Brain microvascular endothelial cell (primary cell): ENCODE data around the gene ATP1A4.
A peak's percentile ranks its signal among the peaks of the same experiment; 100 is the strongest.
"Not testable (repeated sequence)": the region's sequence is repeated elsewhere in the genome, so short reads cannot be mapped to it uniquely, and the experiment has no call there.

Source experiments
- DNase-seq: peaks from one replicate; pipeline ENCODE4 v3.0.0-alpha.2; 2020
- H3K27ac ChIP-seq: fragments of 250-450 bp; sonication (Bioruptor Pico); 2 replicates; pipeline ENCODE4 v1.5.1; 2020; ENCODE audit warnings: mild to moderate bottlenecking, moderate library complexity
- H3K27me3 ChIP-seq: fragments of 250-450 bp; sonication (Bioruptor Pico); replicated peaks from 2 replicates; pipeline ENCODE4 v1.5.1; 2020; ENCODE audit warnings: mild to moderate bottlenecking
- H3K36me3 ChIP-seq: fragments of 250-450 bp; sonication (Bioruptor Pico); replicated peaks from 2 replicates; pipeline ENCODE4 v1.5.1; 2020; ENCODE audit warnings: mild to moderate bottlenecking
- H3K4me3 ChIP-seq: 2 replicates; pipeline ENCODE4 v1.5.1; 2011; ENCODE audit warnings: low read depth, mild to moderate bottlenecking, control low read depth, low read length, moderate library complexity
- CTCF ChIP-seq: IDR thresholded peaks from 2 replicates; pipeline ENCODE4 v1.5.1; 2011; ENCODE audit warnings: low read depth, mild to moderate bottlenecking, moderate library complexity, low read length, control low read depth, inconsistent platforms; ENCODE audit errors: missing control alignments
- in situ Hi-C: cut with HindIII; loops from 2 replicates; pipeline ENCODE4 v1.10.0; 2017; ENCODE audit warnings: low sequenced_read_pairs, low pct_ligation_motif_present

ATP1A4 gene

GRCh38 chr1:160107512-160107911 is 43.9 kb upstream of the ATP1A4 start:
- no peaks in the 10 kb centered on the region for H3K36me3 ChIP-seq
- H3K4me3 ChIP-seq, result no peak overlapping the region
- in situ Hi-C loops, result no loop called here
- no peak for TF ChIP-seq CTCF
- peaks cover 15% of the 10 kb centered on the region for H3K27me3 ChIP-seq
- no peak overlapping the region for H3K27ac ChIP-seq
- DNase-seq, result no peak

GRCh38 chr1:160108888-160109662 is 42.3 kb upstream of the ATP1A4 start:
- H3K27me3 ChIP-seq, result peaks cover 17% of the 10 kb centered on the region
- H3K4me3 ChIP-seq, result no peak overlapping the region
- TF ChIP-seq CTCF, result peak; percentile 71
- in situ Hi-C loops, result no loop called here
- no peak overlapping the region for H3K27ac ChIP-seq
- no peaks in the 10 kb centered on the region for H3K36me3 ChIP-seq
- peak; percentile 27 for DNase-seq

- no peak for TF ChIP-seq CTCF
Observed at GRCh38 chr1:160109686-160110085, 41.7 kb upstream of the ATP1A4 start.

GRCh38 chr1:160111462-160111861 is 39.9 kb upstream of the ATP1A4 start:
- H3K27ac ChIP-seq, H3K36me3 ChIP-seq, DNase-seq, H3K4me3 ChIP-seq, in situ Hi-C loops: not testable (repeated sequence)
- peaks cover 38% of the 10 kb centered on the region for H3K27me3 ChIP-seq

More at GRCh38 chr1:160109686-160110085, 41.7 kb upstream of the ATP1A4 start:
- Histone ChIP-seq H3K4me3 (no peak overlapping the region), H3K36me3 (no peaks in the 10 kb centered on the region), H3K27me3 (peaks cover 23% of the 10 kb centered on the region), H3K27ac (no peak overlapping the region)
- in situ Hi-C loops, result no loop called here
- DNase-seq, result no peak

GRCh38 chr1:160112357-160112756 is 39.0 kb upstream of the ATP1A4 start:
- in situ Hi-C loops, result no loop called here
- no peak overlapping the region for H3K27ac ChIP-seq
- no peaks in the 10 kb centered on the region for H3K36me3 ChIP-seq
- H3K4me3 ChIP-seq, result no peak overlapping the region
- peaks cover 46% of the 10 kb centered on the region for H3K27me3 ChIP-seq
- no peak for DNase-seq
- no peak for TF ChIP-seq CTCF

GRCh38 chr1:160113407-160113806 is 38.0 kb upstream of the ATP1A4 start:
- Histone ChIP-seq H3K27me3 (peaks cover 48% of the 10 kb centered on the region), H3K4me3 (no peak overlapping the region), H3K27ac (no peak overlapping the region), H3K36me3 (no peaks in the 10 kb centered on the region)
- TF ChIP-seq CTCF, result peak; percentile 34
- no peak for DNase-seq
- in situ Hi-C loops, result no loop called here
